HCT116 (cell line): ENCODE data around the gene SCAF8. TPM values are rescaled to one million over a fixed set of nuclear protein-coding genes. Genes with fewer than 3 reads are reported as not detected.

Source experiments
- ATAC-seq: fragments of 200-7000 bp; cut with Tn5 transposase; 2 replicates; pipeline ENCODE4 v1.9.1; 2020; ENCODE audit warnings: mild to moderate bottlenecking, moderate library complexity
- BruUV-seq: library from RNA; stranded (reverse); fragments of 400-500 nt; replicated peaks from 2 replicates; lab custom pipeline; 2021; lab: Mats Ljungman, UMichigan
- CTCF ChIA-PET: fragments of 300-600 bp; sonication (Branson Sonifier 250); formaldehyde crosslinking; loops from one replicate; lab custom pipeline; 2021; ENCODE audit warnings: antibody characterized with exemption; lab: Charles Lee
- POLR2A ChIA-PET: fragments of 300-600, 350-600 bp; sonication (Branson Sonifier 250); formaldehyde crosslinking; loops from one replicate; lab custom pipeline; 2021; ENCODE audit warnings: antibody characterized with exemption; lab: Charles Lee
- RAD21 ChIA-PET, 2 experiments: fragments of 300-600 bp; sonication (Branson Sonifier 250); formaldehyde crosslinking; loops; one replicate each; lab custom pipeline; 2023; ENCODE audit warnings: low total read pairs in 2 of 2; ENCODE audit not compliant: uncharacterized antibody in 2 of 2, unreplicated experiment in 2 of 2, low non-redundant PET in 1 of 2; lab: Charles Lee
- DNase-seq: peaks from one replicate; pipeline ENCODE4 v3.0.0-alpha.2; 2010; ENCODE audit warnings: low read depth, low spot score
- H2AFZ ChIP-seq: fragments of 200-600 bp; shearing (Covaris generic), sonication (generic); 2 replicates; pipeline ENCODE4 v1.6.1; 2017; ENCODE audit warnings: low read depth, mixed run types, mixed read lengths, antibody characterized with exemption, low read length; ENCODE audit not compliant: poor library complexity, severe bottlenecking
- H3K27ac ChIP-seq: 2 replicates; pipeline ENCODE4 v1.5.1; 2012; ENCODE audit warnings: low read depth, low read length
- H3K27me3 ChIP-seq: fragments of 200-600 bp; sonication (generic); 2 replicates; pipeline ENCODE4 v1.6.1; 2016; ENCODE audit warnings: mixed run types, low read length, mixed read lengths; ENCODE audit not compliant: insufficient read depth
- H3K36me3 ChIP-seq, 2 experiments: fragments of 200-500 bp in 1 of 2; fragments of 200-600 bp in 1 of 2; sonication (Bioruptor generic) in 1 of 2; sonication (generic) in 1 of 2; 2 replicates each; pipeline versions ENCODE4 v1.5.1 to v1.6.1; 2014 to 2016; ENCODE audit warnings: low read length in 2 of 2, inconsistent platforms in 1 of 2, mixed read lengths in 1 of 2, mixed run types in 1 of 2; ENCODE audit not compliant: insufficient read depth in 2 of 2, control insufficient read depth in 1 of 2
- H3K4me1 ChIP-seq, 2 experiments: fragments of 200-600 bp in 1 of 2; sonication (generic) in 1 of 2; 2 replicates each; pipeline versions ENCODE4 v1.5.1 to v1.6.1; 2012 to 2017; ENCODE audit warnings: low read length in 2 of 2, inconsistent platforms in 1 of 2, mild to moderate bottlenecking in 1 of 2, mixed read lengths in 1 of 2, mixed run types in 1 of 2, moderate library complexity in 1 of 2; ENCODE audit not compliant: insufficient read depth in 2 of 2, control insufficient read depth in 1 of 2
- H3K4me2 ChIP-seq: fragments of 200-600 bp; sonication (generic); 2 replicates; pipeline ENCODE4 v1.6.1; 2017; ENCODE audit warnings: mixed run types, low read length, mixed read lengths
- H3K4me3 ChIP-seq, 2 experiments: fragments of 200-600 bp in 1 of 2; sonication (generic) in 1 of 2; replicated peaks in 1 of 2; 2 replicates each; pipeline ENCODE4 v1.5.1; 2011 to 2016; ENCODE audit warnings: low read length in 2 of 2, control low read depth in 1 of 2, low read depth in 1 of 2, mild to moderate bottlenecking in 1 of 2, mixed read lengths in 1 of 2, mixed run types in 1 of 2
- H3K79me2 ChIP-seq: fragments of 200-600 bp; sonication (generic); 2 replicates; pipeline ENCODE4 v1.6.1; 2017; ENCODE audit warnings: mild to moderate bottlenecking, mixed run types, low read length, moderate library complexity, mixed read lengths; ENCODE audit not compliant: insufficient read depth
- H3K9ac ChIP-seq: fragments of 200-600 bp; sonication (generic); 2 replicates; pipeline ENCODE4 v1.6.1; 2016; ENCODE audit warnings: low read length, mixed read lengths
- H3K9me2 ChIP-seq: fragments of 200-600 bp; sonication (generic), shearing (Covaris generic); 2 replicates; pipeline ENCODE4 v1.6.1; 2017; ENCODE audit warnings: mixed run types, mild to moderate bottlenecking, moderate library complexity; ENCODE audit not compliant: insufficient read depth
- H3K9me3 ChIP-seq, 2 experiments: fragments of 200-500 bp in 1 of 2; fragments of 200-600 bp in 1 of 2; sonication (Bioruptor generic) in 1 of 2; sonication (generic) in 1 of 2; 2 replicates each; pipeline ENCODE4 v1.6.1; 2014 to 2017; ENCODE audit warnings: low read length in 2 of 2, mixed read lengths in 2 of 2, inconsistent platforms in 1 of 2, low read depth in 1 of 2, mild to moderate bottlenecking in 1 of 2, mixed run types in 1 of 2, moderate library complexity in 1 of 2; ENCODE audit not compliant: control insufficient read depth in 1 of 2, insufficient read depth in 1 of 2
- H4K20me1 ChIP-seq: fragments of 200-600 bp; sonication (generic), shearing (Covaris generic); 2 replicates; pipeline ENCODE4 v1.6.1; 2017; ENCODE audit warnings: mixed run types, mild to moderate bottlenecking, moderate library complexity; ENCODE audit not compliant: insufficient read depth
- EGR1 ChIP-seq: IDR thresholded peaks from 2 replicates; pipeline ENCODE4 v1.6.1; 2012; ENCODE audit warnings: low read depth
- EZH2 ChIP-seq: fragments of 200-600 bp; sonication (generic); IDR thresholded peaks from 2 replicates; pipeline ENCODE4 v1.6.1; 2017; ENCODE audit warnings: antibody characterized with exemption, mixed run types
- POLR2A ChIP-seq: IDR thresholded peaks from 2 replicates; pipeline ENCODE4 v1.7.0; 2011; ENCODE audit warnings: borderline replicate concordance; ENCODE audit not compliant: insufficient read depth, insufficient read length; ENCODE audit errors: extremely low read depth
- POLR2AphosphoS5 ChIP-seq: IDR thresholded peaks from 2 replicates; pipeline ENCODE4 v1.6.1; 2011; ENCODE audit warnings: mild to moderate bottlenecking, low read depth, low read length, moderate library complexity
- REST ChIP-seq: IDR thresholded peaks from 2 replicates; pipeline ENCODE4 v1.6.1; 2012; ENCODE audit warnings: low read depth
- ZFX ChIP-seq: fragments of 450-650 bp; IDR thresholded peaks from 2 replicates; pipeline ENCODE4 v1.6.1; 2017
- ZNF274 ChIP-seq: fragments of 200-500 bp; sonication (Bioruptor generic); IDR thresholded peaks from 2 replicates; pipeline ENCODE4 v1.6.1; 2014; ENCODE audit warnings: mild to moderate bottlenecking, low read depth, low read length, inconsistent platforms
- intact Hi-C: fragments of 100-400 bp; cut with micrococcal nuclease; formaldehyde crosslinking; loops from 2 replicates; pipeline ENCODE4 v1.10.0; 2022
- total RNA-seq: library from RNA; stranded (reverse); gene quantifications from one replicate; pipeline ENCODE4 v1.2.1, GENCODE V29; 2021; ENCODE audit not compliant: unreplicated experiment
- TF ChIP-seq, protein P1 (sequence below): IDR thresholded peaks from 2 replicates; pipeline ENCODE4 v1.6.1; 2011; ENCODE audit warnings: mild to moderate bottlenecking, low read length, moderate library complexity; ENCODE audit not compliant: insufficient replicate concordance; ENCODE audit errors: extremely low read depth

SCAF8 gene
- total RNA-seq, 1 experiment from 2014 or later: 34.6 TPM

- Histone ChIP-seq H3K27me3 (no peaks in the 10 kb centered on the region), H3K4me2 (no peak overlapping the region), H3K9me3 (no peaks in the 10 kb centered on the region), H3K27ac (no peak overlapping the region), H3K79me2 (no peaks in the 10 kb centered on the region), H3K36me3 (no peaks in the 10 kb centered on the region), H3K4me3 (no peak overlapping the region), H3K4me1 (no peaks in the 10 kb centered on the region), H3K9me2 (no peaks in the 10 kb centered on the region), H2AFZ (peak overlapping the region; percentile 22), H4K20me1 (no peaks in the 10 kb centered on the region), H3K9ac (no peak overlapping the region)
- ChIA-PET CTCF (no interaction called here), RAD21 (no interaction called here), POLR2A (no interaction called here)
- TF ChIP-seq POLR2A: no peak
- TF ChIP-seq ZNF274: no peak
- TF ChIP-seq, protein P1, sequence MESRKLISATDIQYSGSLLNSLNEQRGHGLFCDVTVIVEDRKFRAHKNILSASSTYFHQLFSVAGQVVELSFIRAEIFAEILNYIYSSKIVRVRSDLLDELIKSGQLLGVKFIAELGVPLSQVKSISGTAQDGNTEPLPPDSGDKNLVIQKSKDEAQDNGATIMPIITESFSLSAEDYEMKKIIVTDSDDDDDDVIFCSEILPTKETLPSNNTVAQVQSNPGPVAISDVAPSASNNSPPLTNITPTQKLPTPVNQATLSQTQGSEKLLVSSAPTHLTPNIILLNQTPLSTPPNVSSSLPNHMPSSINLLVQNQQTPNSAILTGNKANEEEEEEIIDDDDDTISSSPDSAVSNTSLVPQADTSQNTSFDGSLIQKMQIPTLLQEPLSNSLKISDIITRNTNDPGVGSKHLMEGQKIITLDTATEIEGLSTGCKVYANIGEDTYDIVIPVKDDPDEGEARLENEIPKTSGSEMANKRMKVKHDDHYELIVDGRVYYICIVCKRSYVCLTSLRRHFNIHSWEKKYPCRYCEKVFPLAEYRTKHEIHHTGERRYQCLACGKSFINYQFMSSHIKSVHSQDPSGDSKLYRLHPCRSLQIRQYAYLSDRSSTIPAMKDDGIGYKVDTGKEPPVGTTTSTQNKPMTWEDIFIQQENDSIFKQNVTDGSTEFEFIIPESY: no peak
- no peak for TF ChIP-seq EZH2
- no peak for TF ChIP-seq ZFX
- TF ChIP-seq POLR2AphosphoS5: no peak
- no peak for TF ChIP-seq EGR1
- no peak for TF ChIP-seq REST
- no peak for ATAC-seq
- no TSS peak for BruUV-seq
- intact Hi-C loops: no loop called here
- no peak for DNase-seq
Measured at GRCh38 chr6:154710689-154711088, 22.5 kb upstream of the SCAF8 start.
